ENCODE data around the gene GRIP2.

GRIP2 gene

GRCh38 chr3:14490255-14490654 is 49.9 kb downstream of the GRIP2 start:
- no peaks in the 10 kb centered on the region for H3K9me2 ChIP-seq (replicated peaks; ENCODE audit: insufficient read depth, low read length)
- H3F3A ChIP-seq (ENCODE audit: insufficient read depth, low read length) = no peaks in the 10 kb centered on the region
- H4K20me1 ChIP-seq (ENCODE audit: insufficient read depth, low read length) = no peaks in the 10 kb centered on the region
- H3K27me3 ChIP-seq (replicated peaks; ENCODE audit: insufficient read depth, low read length) = no peaks in the 10 kb centered on the region
- no peaks in the 10 kb centered on the region for H3K9me3 ChIP-seq (replicated peaks; ENCODE audit: insufficient read depth, low read length)
- no peak overlapping the region for H3K27ac ChIP-seq (ENCODE audit: low read length)
- no peak overlapping the region for H2AFZ ChIP-seq (ENCODE audit: low read length)
- TF ChIP-seq CTCF (IDR thresholded peaks at IDR 0.05; ENCODE audit: low read length) = no peak
- TF ChIP-seq EZH2phosphoT487 (IDR thresholded peaks at IDR 0.05; ENCODE audit: low read length) = no peak
- TF ChIP-seq EZH2 (optimal IDR thresholded peaks at IDR 0.05; ENCODE audit: low read depth, low read length) = no peak
- no peak overlapping the region for H3K4me3 ChIP-seq (ENCODE audit: low read length)
- no peak overlapping the region for H3K4me2 ChIP-seq (ENCODE audit: low read depth, low read length)
- no peak for DNase-seq
- no peaks in the 10 kb centered on the region for H3K36me3 ChIP-seq (replicated peaks; ENCODE audit: insufficient read depth, low read length)
- H3K79me2 ChIP-seq (ENCODE audit: low read length) = no peaks in the 10 kb centered on the region
- H3K9ac ChIP-seq (ENCODE audit: low read length) = no peak overlapping the region
- H3K4me1 ChIP-seq (ENCODE audit: low read length) = peaks cover 16% of the 10 kb centered on the region

DNA sequence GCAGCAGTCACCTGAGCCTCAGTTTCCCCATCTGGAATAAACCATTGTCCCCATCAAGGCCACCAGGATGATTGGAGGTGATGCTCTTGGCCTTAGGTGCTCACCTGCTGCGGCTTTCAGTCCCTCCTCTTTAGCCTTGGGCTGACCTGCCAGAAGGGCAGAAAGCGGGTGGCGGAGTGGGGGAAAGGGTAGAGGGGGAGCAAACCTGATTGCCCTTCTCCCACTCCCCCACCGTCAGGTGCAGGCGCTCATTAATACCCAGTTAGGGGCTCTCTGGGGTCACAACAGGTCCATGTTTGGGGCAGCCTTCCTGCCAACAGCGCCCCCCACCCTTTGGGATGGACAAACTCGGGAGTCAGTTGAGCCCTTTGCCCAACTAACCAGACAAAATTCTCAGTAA is 50.5 kb downstream of the GRIP2 start:
- H3K4me1 ChIP-seq (ENCODE audit: low read length) = peaks cover 16% of the 10 kb centered on the region
- H3K9me3 ChIP-seq (replicated peaks; ENCODE audit: insufficient read depth, low read length) = no peaks in the 10 kb centered on the region
- DNase-seq = no peak
- H3K9ac ChIP-seq (ENCODE audit: low read length) = no peak overlapping the region
- H3K27me3 ChIP-seq (replicated peaks; ENCODE audit: insufficient read depth, low read length) = no peaks in the 10 kb centered on the region
- H3K9me2 ChIP-seq (replicated peaks; ENCODE audit: insufficient read depth, low read length) = no peaks in the 10 kb centered on the region
- H3K27ac ChIP-seq (ENCODE audit: low read length) = no peak overlapping the region
- H3K4me2 ChIP-seq (ENCODE audit: low read depth, low read length) = no peak overlapping the region
- no peaks in the 10 kb centered on the region for H4K20me1 ChIP-seq (ENCODE audit: insufficient read depth, low read length)
- no peak overlapping the region for H3K4me3 ChIP-seq (ENCODE audit: low read length)
- H3F3A ChIP-seq (ENCODE audit: insufficient read depth, low read length) = no peaks in the 10 kb centered on the region
- TF ChIP-seq EZH2 (optimal IDR thresholded peaks at IDR 0.05; ENCODE audit: low read depth, low read length) (no peak), EZH2phosphoT487 (IDR thresholded peaks at IDR 0.05; ENCODE audit: low read length) (no peak), CTCF (IDR thresholded peaks at IDR 0.05; ENCODE audit: low read length) (no peak)
- no peak overlapping the region for H2AFZ ChIP-seq (ENCODE audit: low read length)
- H3K36me3 ChIP-seq (replicated peaks; ENCODE audit: insufficient read depth, low read length) = no peaks in the 10 kb centered on the region
- no peaks in the 10 kb centered on the region for H3K79me2 ChIP-seq (ENCODE audit: low read length)

- H3K36me3 ChIP-seq (replicated peaks; ENCODE audit: insufficient read depth, low read length) = no peaks in the 10 kb centered on the region
- H3K9ac ChIP-seq (ENCODE audit: low read length) = no peak overlapping the region
Measured at GRCh38 chr3:14488286-14489041, 51.7 kb downstream of the GRIP2 start.

More at GRCh38 chr3:14488286-14489041, 51.7 kb downstream of the GRIP2 start:
- peaks cover 16% of the 10 kb centered on the region for H3K4me1 ChIP-seq (ENCODE audit: low read length)
- H2AFZ ChIP-seq (ENCODE audit: low read length) = no peak overlapping the region
- H3K4me2 ChIP-seq (ENCODE audit: low read depth, low read length) = no peak overlapping the region
- no peak overlapping the region for H3K27ac ChIP-seq (ENCODE audit: low read length)
- no peak overlapping the region for H3K4me3 ChIP-seq (ENCODE audit: low read length)
- no peaks in the 10 kb centered on the region for H3F3A ChIP-seq (ENCODE audit: insufficient read depth, low read length)
- H3K27me3 ChIP-seq (replicated peaks; ENCODE audit: insufficient read depth, low read length) = no peaks in the 10 kb centered on the region
- DNase-seq = no peak
- no peaks in the 10 kb centered on the region for H3K79me2 ChIP-seq (ENCODE audit: low read length)
- H3K9me2 ChIP-seq (replicated peaks; ENCODE audit: insufficient read depth, low read length) = no peaks in the 10 kb centered on the region
- no peaks in the 10 kb centered on the region for H3K9me3 ChIP-seq (replicated peaks; ENCODE audit: insufficient read depth, low read length)
- TF ChIP-seq CTCF (IDR thresholded peaks at IDR 0.05; ENCODE audit: low read length) (no peak), EZH2phosphoT487 (IDR thresholded peaks at IDR 0.05; ENCODE audit: low read length) (no peak)
- H4K20me1 ChIP-seq (ENCODE audit: insufficient read depth, low read length) = no peaks in the 10 kb centered on the region
